ENCODE results near the gene KRTAP4-9.
"Not testable (repeated sequence)": the region's sequence is repeated elsewhere in the genome, so short reads cannot be mapped to it uniquely, and the experiment has no call there.

Gene KRTAP4-9

DNA sequence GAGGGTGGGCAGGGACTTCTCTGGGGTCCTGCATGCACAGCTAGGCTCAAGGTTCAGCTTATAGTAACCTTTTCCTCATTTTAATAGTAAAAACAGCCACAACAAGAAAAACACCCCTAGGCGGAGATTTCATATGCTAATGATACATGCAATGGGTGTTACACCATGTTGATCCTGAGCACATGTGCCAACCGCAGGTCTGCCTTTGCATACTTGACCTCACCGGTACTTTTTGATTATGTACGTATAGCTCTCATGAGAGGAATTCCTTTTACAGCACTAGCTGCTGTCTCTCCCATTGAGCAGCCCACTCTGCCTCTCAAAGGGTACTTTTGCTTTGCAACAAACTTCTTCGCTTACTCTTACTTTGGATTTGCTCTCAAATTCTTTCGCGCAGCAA, 9.1 kb upstream of the KRTAP4-9 start:
- TF ChIP-seq, protein P1, sequence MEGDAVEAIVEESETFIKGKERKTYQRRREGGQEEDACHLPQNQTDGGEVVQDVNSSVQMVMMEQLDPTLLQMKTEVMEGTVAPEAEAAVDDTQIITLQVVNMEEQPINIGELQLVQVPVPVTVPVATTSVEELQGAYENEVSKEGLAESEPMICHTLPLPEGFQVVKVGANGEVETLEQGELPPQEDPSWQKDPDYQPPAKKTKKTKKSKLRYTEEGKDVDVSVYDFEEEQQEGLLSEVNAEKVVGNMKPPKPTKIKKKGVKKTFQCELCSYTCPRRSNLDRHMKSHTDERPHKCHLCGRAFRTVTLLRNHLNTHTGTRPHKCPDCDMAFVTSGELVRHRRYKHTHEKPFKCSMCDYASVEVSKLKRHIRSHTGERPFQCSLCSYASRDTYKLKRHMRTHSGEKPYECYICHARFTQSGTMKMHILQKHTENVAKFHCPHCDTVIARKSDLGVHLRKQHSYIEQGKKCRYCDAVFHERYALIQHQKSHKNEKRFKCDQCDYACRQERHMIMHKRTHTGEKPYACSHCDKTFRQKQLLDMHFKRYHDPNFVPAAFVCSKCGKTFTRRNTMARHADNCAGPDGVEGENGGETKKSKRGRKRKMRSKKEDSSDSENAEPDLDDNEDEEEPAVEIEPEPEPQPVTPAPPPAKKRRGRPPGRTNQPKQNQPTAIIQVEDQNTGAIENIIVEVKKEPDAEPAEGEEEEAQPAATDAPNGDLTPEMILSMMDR (IDR thresholded peaks at IDR 0.05; ENCODE audit: insufficient read depth, low read length, poor library complexity, severe bottlenecking) = no peak
- DNase-seq (ENCODE audit: extremely low read depth, insufficient read length) = no peak
- Histone ChIP-seq H3K27me3 (replicated peaks; ENCODE audit: control insufficient read depth, insufficient read depth, low read length) (no peaks in the 10 kb centered on the region), H3K4me3 (replicated peaks; ENCODE audit: low read depth, low read length) (no peak overlapping the region), H3K36me3 (ENCODE audit: control insufficient read depth, insufficient read depth, low read length) (no peaks in the 10 kb centered on the region)

DNA sequence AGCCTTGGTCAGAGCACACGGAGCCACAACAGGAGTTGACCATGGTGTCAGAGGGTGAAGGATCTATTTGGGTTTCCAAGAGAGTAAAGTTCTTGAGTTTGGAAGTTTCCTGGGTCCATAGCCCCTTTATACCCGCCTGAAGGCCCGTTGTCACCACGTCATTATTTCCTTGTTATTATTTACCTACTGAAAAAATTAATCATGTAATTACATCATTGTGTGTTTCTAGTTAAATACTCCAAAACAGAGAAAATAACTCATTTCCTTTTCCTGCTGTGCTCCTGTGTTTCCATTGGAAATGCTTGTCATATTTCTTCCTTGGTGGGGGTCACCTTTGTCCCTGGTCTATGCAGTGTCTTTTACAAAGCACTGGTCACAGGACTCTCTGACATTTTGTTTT, 7.1 kb upstream of the KRTAP4-9 start, which contains the start of gene KRTAP4-8:
Gene KRTAP4-8 (minus strand): TSS at position 101 of the 400 bp plus-strand sequence. CDS start 58 bp downstream, at position 43.
- TF ChIP-seq, protein P1 (IDR thresholded peaks at IDR 0.05; ENCODE audit: insufficient read depth, low read length, poor library complexity, severe bottlenecking) = no peak

DNA sequence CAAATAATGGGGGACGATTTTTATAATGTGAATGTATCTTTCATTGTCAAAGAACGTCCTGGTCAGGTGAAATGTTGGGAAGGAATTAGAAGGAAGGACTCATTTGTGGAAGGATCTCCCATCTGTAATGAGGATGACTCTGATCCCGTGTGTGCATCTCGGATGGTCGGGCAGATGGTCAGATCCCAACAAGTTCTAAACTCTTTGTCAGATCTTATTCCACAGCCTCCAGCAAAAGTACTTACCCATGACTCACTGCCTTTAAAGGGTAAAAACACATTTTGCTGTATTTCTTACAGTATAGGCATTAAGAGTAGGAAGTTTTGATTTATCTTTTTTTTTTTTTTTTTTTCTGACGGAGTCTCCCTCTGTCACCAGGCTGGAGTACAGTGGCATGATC, 6.7 kb upstream of the KRTAP4-9 start:
- H3K4me3 ChIP-seq (replicated peaks; ENCODE audit: low read depth, low read length) = no peak overlapping the region

More for the DNA sequence above, 7.1 kb upstream of the KRTAP4-9 start, which contains the start of gene KRTAP4-8:
- H3K27me3 ChIP-seq (replicated peaks; ENCODE audit: control insufficient read depth, insufficient read depth, low read length) = no peaks in the 10 kb centered on the region
- no peaks in the 10 kb centered on the region for H3K36me3 ChIP-seq (ENCODE audit: control insufficient read depth, insufficient read depth, low read length)
- no peak for DNase-seq (ENCODE audit: extremely low read depth, insufficient read length)
- no peak within 1 kb of the TSS for H3K4me3 ChIP-seq (replicated peaks; ENCODE audit: low read depth, low read length)

DNA sequence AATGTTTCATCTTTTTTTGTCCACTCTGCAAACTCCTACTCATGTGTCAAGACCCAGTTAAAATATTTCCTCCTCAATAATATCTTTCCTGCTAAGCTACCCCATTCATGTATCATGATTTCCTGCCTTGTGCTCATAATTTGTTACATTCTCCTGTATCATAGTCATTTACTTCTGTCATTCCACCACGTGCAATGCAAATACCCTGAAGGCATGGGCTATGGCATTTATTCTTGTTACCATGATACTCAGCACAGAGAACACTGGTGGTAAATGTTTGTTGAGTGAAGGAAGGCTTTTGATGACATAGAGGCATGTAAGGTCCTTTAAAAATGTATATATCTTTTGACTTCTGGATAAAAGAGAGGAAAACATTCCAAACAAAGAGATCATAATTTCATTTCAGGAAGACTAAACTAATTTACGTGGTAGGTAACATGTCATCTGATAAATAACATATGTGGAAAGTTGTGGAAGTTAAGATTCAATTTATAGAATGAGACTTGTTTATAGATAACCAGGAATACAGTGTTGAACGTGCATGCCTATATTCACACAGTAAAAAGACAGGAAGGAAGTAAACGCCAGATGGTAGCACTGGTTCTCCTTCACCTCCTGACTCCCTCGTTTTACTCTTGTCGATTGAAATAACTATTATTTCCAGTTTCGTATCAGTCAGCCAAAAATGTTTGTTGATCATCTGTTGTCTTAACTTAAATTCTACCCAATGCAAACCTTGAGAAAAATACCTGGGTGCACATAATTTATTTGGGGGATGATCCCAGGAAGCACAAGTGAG, 5.3 kb upstream of the KRTAP4-9 start:
- DNase-seq (ENCODE audit: extremely low read depth, insufficient read length); H3K4me3 ChIP-seq (replicated peaks; ENCODE audit: low read depth, low read length); H3K36me3 ChIP-seq (ENCODE audit: control insufficient read depth, insufficient read depth, low read length); H3K27me3 ChIP-seq (replicated peaks; ENCODE audit: control insufficient read depth, insufficient read depth, low read length): not testable (repeated sequence)

More for the DNA sequence above, 6.7 kb upstream of the KRTAP4-9 start:
- Histone ChIP-seq H3K36me3 (ENCODE audit: control insufficient read depth, insufficient read depth, low read length) (no peaks in the 10 kb centered on the region), H3K27me3 (replicated peaks; ENCODE audit: control insufficient read depth, insufficient read depth, low read length) (no peaks in the 10 kb centered on the region)
- DNase-seq (ENCODE audit: extremely low read depth, insufficient read length) = no peak
- TF ChIP-seq, protein P1 (IDR thresholded peaks at IDR 0.05; ENCODE audit: insufficient read depth, low read length, poor library complexity, severe bottlenecking) = no peak

DNA sequence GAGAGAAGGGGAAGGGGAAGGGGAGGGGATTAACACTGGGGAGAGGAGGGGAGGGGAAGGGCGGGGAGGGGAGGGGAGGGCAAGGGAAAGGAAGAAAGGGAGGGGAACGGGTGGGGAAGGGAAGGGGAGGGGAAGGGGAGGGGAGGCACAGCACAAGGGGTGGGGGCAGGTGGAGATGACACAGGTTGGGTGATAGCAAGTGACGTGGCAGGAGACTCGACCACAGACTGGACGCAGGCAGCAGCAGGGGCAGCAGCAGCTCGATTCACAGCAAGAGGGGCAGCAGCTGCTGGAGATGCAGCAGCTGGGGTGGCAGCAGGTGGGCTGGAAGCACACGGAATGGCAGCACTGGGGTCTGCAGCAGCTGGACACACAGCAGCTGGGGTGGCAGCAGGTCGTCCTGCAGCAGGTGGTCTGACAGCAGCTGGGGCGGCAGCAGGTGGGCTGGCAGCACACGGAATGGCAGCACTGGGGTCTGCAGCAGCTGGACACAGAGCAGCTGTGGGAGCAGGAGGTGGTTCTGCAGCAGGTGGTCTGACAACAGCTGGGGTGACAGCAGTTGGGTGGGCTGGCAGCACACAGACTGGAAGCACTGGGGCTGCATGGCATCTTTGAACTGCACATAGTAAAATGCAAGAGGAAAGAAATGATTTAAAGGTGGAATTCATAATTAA, 3.5 kb upstream of the KRTAP4-9 start, which contains the start of gene KRTAP4-16:
Gene KRTAP4-16 (minus strand): TSS at position 624 of the 674 bp plus-strand sequence. CDS start 0 bp downstream, at position 624.
- H3K36me3 ChIP-seq (ENCODE audit: control insufficient read depth, insufficient read depth, low read length) = no peaks in the 10 kb centered on the region
- TF ChIP-seq, protein P1 (IDR thresholded peaks at IDR 0.05; ENCODE audit: insufficient read depth, low read length, poor library complexity, severe bottlenecking) = no peak
- no peak within 1 kb of the TSS for H3K4me3 ChIP-seq (replicated peaks; ENCODE audit: low read depth, low read length)
- no peaks in the 10 kb centered on the region for H3K27me3 ChIP-seq (replicated peaks; ENCODE audit: control insufficient read depth, insufficient read depth, low read length)
- no peak for DNase-seq (ENCODE audit: extremely low read depth, insufficient read length)

DNA sequence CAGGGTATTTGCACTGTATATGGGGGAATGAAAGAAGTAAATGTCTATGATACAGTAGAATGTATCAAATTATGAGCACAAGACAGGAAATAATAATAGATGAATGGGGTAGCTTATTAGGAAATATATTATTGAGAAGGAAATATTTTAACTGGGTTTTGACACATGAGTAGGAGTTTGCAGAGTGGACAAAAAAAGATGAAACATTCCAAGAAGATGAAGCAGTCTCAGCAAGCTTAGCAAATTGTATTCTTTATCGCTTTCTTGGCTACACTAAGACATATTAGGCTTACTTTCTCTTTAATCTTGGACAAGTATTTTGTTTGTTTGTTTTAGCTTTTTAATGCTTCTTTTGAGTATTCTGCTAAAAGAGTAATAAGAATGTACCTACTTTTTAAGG, 1.3 kb upstream of the KRTAP4-9 start:
- DNase-seq (ENCODE audit: extremely low read depth, insufficient read length) = no peak
- Histone ChIP-seq H3K4me3 (replicated peaks; ENCODE audit: low read depth, low read length) (no peak overlapping the region), H3K36me3 (ENCODE audit: control insufficient read depth, insufficient read depth, low read length) (no peaks in the 10 kb centered on the region), H3K27me3 (replicated peaks; ENCODE audit: control insufficient read depth, insufficient read depth, low read length) (no peaks in the 10 kb centered on the region; the same call in 1 of the 2 replicates)
- TF ChIP-seq, protein P1 (IDR thresholded peaks at IDR 0.05; ENCODE audit: insufficient read depth, low read length, poor library complexity, severe bottlenecking) = no peak

DNA sequence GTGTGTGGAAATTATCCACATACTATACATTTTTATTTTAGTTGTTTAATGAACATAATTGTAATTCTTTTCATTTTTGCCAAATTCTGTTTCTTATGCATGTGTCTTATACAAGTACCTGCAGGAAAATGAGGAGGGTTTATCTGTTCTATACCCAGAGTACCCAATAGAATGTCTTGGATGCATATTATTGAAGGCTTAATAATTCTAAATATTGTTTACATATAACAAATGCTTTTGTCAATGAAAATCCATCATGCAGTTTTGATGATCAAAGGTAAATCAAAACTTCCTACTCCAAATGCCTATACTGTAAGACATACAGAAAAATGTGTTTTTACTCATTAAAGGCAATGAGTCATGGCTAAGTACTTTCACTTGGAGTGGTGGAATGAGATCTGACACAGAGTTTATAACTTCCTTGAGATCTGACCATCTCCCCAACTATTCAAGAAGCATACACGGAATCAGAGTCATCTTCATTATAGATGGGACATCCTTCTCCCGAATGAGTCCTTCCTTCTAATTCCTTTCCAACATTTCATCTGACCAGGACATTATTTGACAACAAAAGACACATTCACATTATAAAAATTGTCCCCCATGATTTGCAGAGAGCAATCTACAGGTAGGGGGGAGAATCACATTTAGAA, 677 bp upstream of the KRTAP4-9 start:
- not testable (repeated sequence) for DNase-seq (ENCODE audit: extremely low read depth, insufficient read length); H3K36me3 ChIP-seq (ENCODE audit: control insufficient read depth, insufficient read depth, low read length); H3K27me3 ChIP-seq (replicated peaks; ENCODE audit: control insufficient read depth, insufficient read depth, low read length); H3K4me3 ChIP-seq (replicated peaks; ENCODE audit: low read depth, low read length)
